GM23338 (cell line): ENCODE data around the gene CCL23. TPM values are rescaled to one million over a fixed set of nuclear protein-coding genes. Genes with fewer than 3 reads are reported as not detected.

Experiments used
- ATAC-seq: fragments of 200-7000 bp; cut with Tn5 transposase; 3 replicates; pipeline ENCODE4 v1.9.1; 2020
- DNase-seq: peaks from one replicate; pipeline ENCODE4 v3.0.0-alpha.2; 2015; ENCODE audit warnings: low spot score
- H2AFZ ChIP-seq: fragments of 200-600 bp; sonication (generic); 2 replicates; pipeline ENCODE4 v1.8.0; 2016; ENCODE audit warnings: antibody characterized with exemption, mild to moderate bottlenecking, moderate library complexity
- H3F3A ChIP-seq: fragments of 200-600 bp; sonication (generic); replicated peaks from 2 replicates; pipeline ENCODE4 v1.8.0; 2017; ENCODE audit warnings: antibody characterized with exemption, mixed run types, low read depth
- H3K27ac ChIP-seq: fragments of 200-600 bp; sonication (generic); 2 replicates; pipeline ENCODE4 v1.6.1; 2016; ENCODE audit warnings: low read depth
- H3K27me3 ChIP-seq: fragments of 200-600 bp; sonication (generic); 2 replicates; pipeline ENCODE4 v1.8.0; 2016; ENCODE audit warnings: mild to moderate bottlenecking, mixed run types, moderate library complexity; ENCODE audit not compliant: insufficient read depth
- H3K36me3 ChIP-seq: fragments of 200-600 bp; sonication (generic); 2 replicates; pipeline ENCODE4 v1.8.0; 2016; ENCODE audit warnings: mild to moderate bottlenecking; ENCODE audit not compliant: insufficient read depth
- H3K4me1 ChIP-seq: fragments of 200-600 bp; sonication (generic); 2 replicates; pipeline ENCODE4 v1.8.0; 2016; ENCODE audit warnings: mild to moderate bottlenecking, moderate library complexity; ENCODE audit not compliant: insufficient read depth
- H3K4me2 ChIP-seq: fragments of 200-600 bp; sonication (generic); 2 replicates; pipeline ENCODE4 v1.7.1; 2017; ENCODE audit warnings: mixed run types
- H3K4me3 ChIP-seq: fragments of 200-600 bp; sonication (generic); 2 replicates; pipeline ENCODE4 v1.6.1; 2016; ENCODE audit warnings: mixed run types
- H3K79me2 ChIP-seq: fragments of 200-600 bp; sonication (generic); replicated peaks from 2 replicates; pipeline ENCODE4 v1.8.0; 2017; ENCODE audit warnings: mild to moderate bottlenecking; ENCODE audit not compliant: insufficient read depth
- H3K9me2 ChIP-seq: fragments of 200-600 bp; sonication (generic); 2 replicates; pipeline ENCODE4 v1.8.0; 2017; ENCODE audit not compliant: insufficient read depth
- H4K20me1 ChIP-seq: fragments of 200-600 bp; sonication (generic); replicated peaks from 2 replicates; pipeline ENCODE4 v1.8.0; 2017; ENCODE audit warnings: mild to moderate bottlenecking; ENCODE audit not compliant: insufficient read depth
- H3K27ac Mint-ChIP-seq: 2 replicates; pipeline ENCODE4 v1.8.0; 2020; ENCODE audit warnings: inconsistent platforms, mild to moderate bottlenecking, moderate library complexity, mixed read lengths
- H3K27me3 Mint-ChIP-seq: 3 replicates; pipeline ENCODE4 v1.8.0; 2022; ENCODE audit warnings: low read depth, mild to moderate bottlenecking, moderate library complexity, mixed read lengths, inconsistent platforms; ENCODE audit not compliant: insufficient read depth, poor library complexity
- H3K36me3 Mint-ChIP-seq: 3 replicates; pipeline ENCODE4 v1.8.0; 2021; ENCODE audit warnings: low read depth, mild to moderate bottlenecking, inconsistent platforms, moderate library complexity, mixed read lengths
- H3K4me1 Mint-ChIP-seq: 3 replicates; pipeline ENCODE4 v1.8.0; 2020; ENCODE audit warnings: mild to moderate bottlenecking, inconsistent platforms, mixed read lengths
- H3K4me3 Mint-ChIP-seq: 3 replicates; pipeline ENCODE4 v1.8.0; 2021; ENCODE audit warnings: moderate library complexity, mild to moderate bottlenecking, inconsistent platforms, mixed read lengths
- H3K9me3 Mint-ChIP-seq: 3 replicates; pipeline ENCODE4 v1.8.0; 2020; ENCODE audit warnings: moderate library complexity, mild to moderate bottlenecking, inconsistent platforms, mixed read lengths
- NANOG ChIP-seq: IDR thresholded peaks from 2 replicates; pipeline ENCODE4 v1.6.1; 2016; ENCODE audit warnings: antibody characterized with exemption, borderline replicate concordance
- POLR2AphosphoS5 ChIP-seq: IDR thresholded peaks from 2 replicates; pipeline ENCODE4 v1.6.1; 2016; ENCODE audit warnings: antibody characterized with exemption, low read depth
- STAT1 ChIP-seq: IDR thresholded peaks from one replicate; pipeline ENCODE4 v1.6.1; 2016; ENCODE audit warnings: antibody characterized with exemption; ENCODE audit not compliant: unreplicated experiment
- ZNF114 ChIP-seq: fragments of 250-450 bp; sonication (Bioruptor Pico); IDR thresholded peaks from 2 replicates; pipeline ENCODE4 v1.5.0; 2020; ENCODE audit warnings: mild to moderate bottlenecking, moderate library complexity
- ZNF331 ChIP-seq: fragments of 250-450 bp; sonication (Bioruptor Pico); IDR thresholded peaks from 2 replicates; pipeline ENCODE4 v1.5.0; 2020; ENCODE audit warnings: low read depth, mild to moderate bottlenecking, moderate library complexity
- polyA plus RNA-seq: library from polyadenylated mRNA; unstranded; fragments of >200 nt; fragmentation: Nextera tagmentation; extraction: Ambion mirVana; gene quantifications from 2 replicates; pipeline ENCODE4 v1.2.1, GENCODE V29; 2016
- total RNA-seq: library from RNA; depleted of rRNA; stranded (reverse); fragments of >200 nt; shearing (Covaris generic); gene quantifications from 2 replicates; pipeline ENCODE4 v1.2.3, GENCODE V29; 2014
- TF ChIP-seq, protein P1 (sequence below): fragments of 250-450 bp; sonication (Bioruptor Pico); IDR thresholded peaks from 2 replicates; pipeline ENCODE4 v1.5.0; 2020; ENCODE audit warnings: mild to moderate bottlenecking, moderate library complexity
- TF ChIP-seq, protein P2 (sequence below): IDR thresholded peaks from 2 replicates; pipeline ENCODE4 v1.6.1; 2016; ENCODE audit warnings: antibody characterized with exemption
- TF ChIP-seq, protein P3 (sequence below), 2 experiments: fragments of 200-600 bp in 1 of 2; sonication (generic) in 1 of 2; conservative IDR thresholded peaks; 2 replicates each; pipeline versions ENCODE4 v1.5.1 to v1.6.1; 2016 to 2017; ENCODE audit warnings: antibody characterized with exemption in 2 of 2, low read depth in 2 of 2, mild to moderate bottlenecking in 2 of 2, moderate library complexity in 1 of 2

The CCL23 gene
- total and polyA plus RNA-seq, 2 experiments from 2014 or later = not detected

DNA sequence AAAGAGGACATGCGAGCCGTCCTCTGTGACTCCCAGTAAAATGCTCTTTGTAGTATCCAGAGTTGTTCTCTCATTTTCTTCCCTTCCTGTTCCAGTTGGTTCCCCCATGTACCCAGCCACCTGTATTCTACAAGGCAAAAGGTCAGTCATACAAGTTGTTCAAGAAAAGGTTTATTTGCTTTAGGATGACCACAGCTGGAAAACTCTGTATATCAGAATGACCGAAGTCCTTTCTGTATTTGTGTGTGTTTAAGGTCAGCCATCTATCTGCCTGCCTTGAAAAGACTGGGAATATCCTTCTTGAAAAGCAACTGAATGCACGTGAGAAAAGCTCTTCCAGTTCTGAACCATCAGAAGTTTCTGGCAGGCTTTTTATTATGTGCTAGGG lies 44.8 kb downstream of the CCL23 start (continued):
- TF ChIP-seq, protein P1, sequence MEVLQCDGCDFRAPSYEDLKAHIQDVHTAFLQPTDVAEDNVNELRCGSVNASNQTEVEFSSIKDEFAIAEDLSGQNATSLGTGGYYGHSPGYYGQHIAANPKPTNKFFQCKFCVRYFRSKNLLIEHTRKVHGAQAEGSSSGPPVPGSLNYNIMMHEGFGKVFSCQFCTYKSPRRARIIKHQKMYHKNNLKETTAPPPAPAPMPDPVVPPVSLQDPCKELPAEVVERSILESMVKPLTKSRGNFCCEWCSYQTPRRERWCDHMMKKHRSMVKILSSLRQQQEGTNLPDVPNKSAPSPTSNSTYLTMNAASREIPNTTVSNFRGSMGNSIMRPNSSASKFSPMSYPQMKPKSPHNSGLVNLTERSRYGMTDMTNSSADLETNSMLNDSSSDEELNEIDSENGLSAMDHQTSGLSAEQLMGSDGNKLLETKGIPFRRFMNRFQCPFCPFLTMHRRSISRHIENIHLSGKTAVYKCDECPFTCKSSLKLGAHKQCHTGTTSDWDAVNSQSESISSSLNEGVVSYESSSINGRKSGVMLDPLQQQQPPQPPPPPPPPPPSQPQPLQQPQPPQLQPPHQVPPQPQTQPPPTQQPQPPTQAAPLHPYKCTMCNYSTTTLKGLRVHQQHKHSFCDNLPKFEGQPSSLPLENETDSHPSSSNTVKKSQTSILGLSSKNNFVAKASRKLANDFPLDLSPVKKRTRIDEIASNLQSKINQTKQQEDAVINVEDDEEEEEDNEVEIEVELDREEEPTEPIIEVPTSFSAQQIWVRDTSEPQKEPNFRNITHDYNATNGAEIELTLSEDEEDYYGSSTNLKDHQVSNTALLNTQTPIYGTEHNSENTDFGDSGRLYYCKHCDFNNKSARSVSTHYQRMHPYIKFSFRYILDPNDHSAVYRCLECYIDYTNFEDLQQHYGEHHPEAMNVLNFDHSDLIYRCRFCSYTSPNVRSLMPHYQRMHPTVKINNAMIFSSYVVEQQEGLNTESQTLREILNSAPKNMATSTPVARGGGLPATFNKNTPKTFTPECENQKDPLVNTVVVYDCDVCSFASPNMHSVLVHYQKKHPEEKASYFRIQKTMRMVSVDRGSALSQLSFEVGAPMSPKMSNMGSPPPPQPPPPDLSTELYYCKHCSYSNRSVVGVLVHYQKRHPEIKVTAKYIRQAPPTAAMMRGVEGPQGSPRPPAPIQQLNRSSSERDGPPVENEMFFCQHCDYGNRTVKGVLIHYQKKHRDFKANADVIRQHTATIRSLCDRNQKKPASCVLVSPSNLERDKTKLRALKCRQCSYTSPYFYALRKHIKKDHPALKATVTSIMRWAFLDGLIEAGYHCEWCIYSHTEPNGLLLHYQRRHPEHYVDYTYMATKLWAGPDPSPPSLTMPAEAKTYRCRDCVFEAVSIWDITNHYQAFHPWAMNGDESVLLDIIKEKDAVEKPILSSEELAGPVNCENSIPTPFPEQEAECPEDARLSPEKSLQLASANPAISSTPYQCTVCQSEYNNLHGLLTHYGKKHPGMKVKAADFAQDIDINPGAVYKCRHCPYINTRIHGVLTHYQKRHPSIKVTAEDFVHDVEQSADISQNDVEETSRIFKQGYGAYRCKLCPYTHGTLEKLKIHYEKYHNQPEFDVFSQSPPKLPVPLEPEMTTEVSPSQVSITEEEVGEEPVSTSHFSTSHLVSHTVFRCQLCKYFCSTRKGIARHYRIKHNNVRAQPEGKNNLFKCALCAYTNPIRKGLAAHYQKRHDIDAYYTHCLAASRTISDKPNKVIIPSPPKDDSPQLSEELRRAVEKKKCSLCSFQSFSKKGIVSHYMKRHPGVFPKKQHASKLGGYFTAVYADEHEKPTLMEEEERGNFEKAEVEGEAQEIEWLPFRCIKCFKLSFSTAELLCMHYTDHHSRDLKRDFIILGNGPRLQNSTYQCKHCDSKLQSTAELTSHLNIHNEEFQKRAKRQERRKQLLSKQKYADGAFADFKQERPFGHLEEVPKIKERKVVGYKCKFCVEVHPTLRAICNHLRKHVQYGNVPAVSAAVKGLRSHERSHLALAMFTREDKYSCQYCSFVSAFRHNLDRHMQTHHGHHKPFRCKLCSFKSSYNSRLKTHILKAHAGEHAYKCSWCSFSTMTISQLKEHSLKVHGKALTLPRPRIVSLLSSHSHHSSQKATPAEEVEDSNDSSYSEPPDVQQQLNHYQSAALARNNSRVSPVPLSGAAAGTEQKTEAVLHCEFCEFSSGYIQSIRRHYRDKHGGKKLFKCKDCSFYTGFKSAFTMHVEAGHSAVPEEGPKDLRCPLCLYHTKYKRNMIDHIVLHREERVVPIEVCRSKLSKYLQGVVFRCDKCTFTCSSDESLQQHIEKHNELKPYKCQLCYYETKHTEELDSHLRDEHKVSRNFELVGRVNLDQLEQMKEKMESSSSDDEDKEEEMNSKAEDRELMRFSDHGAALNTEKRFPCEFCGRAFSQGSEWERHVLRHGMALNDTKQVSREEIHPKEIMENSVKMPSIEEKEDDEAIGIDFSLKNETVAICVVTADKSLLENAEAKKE (CRISPR knock-in tag) = no peak

DNA sequence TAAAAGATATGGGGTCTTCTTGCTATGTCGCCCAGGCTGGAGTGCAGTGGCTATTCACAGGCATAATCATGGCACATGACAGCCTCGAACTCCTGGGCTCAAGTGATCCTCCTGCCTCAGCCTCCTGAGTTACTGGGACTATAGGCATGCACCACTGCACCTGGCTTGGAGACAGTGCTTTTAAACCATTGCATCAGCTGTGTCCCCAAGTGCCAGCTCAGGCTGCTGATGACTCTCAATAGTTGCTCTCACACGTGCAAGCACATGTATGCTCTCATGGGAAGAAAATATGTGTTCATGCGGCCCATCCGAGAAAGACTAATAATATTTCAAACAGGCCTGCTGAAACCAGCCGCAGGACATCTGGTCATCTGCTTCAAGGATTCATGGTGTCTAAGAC lies 45.2 kb downstream of the CCL23 start:
- no peaks in the 10 kb centered on the region for H3K9me2 ChIP-seq
- H3K4me1 Mint-ChIP-seq = peaks cover 3% of the 10 kb centered on the region; the same call in 1 of the 3 replicates
- no peak overlapping the region for H3K27ac Mint-ChIP-seq
- TF ChIP-seq ZNF331 (CRISPR knock-in tag) (no peak), STAT1 (no peak), POLR2AphosphoS5 (no peak), NANOG (no peak), ZNF114 (CRISPR knock-in tag) (no peak)
- TF ChIP-seq, protein P2, sequence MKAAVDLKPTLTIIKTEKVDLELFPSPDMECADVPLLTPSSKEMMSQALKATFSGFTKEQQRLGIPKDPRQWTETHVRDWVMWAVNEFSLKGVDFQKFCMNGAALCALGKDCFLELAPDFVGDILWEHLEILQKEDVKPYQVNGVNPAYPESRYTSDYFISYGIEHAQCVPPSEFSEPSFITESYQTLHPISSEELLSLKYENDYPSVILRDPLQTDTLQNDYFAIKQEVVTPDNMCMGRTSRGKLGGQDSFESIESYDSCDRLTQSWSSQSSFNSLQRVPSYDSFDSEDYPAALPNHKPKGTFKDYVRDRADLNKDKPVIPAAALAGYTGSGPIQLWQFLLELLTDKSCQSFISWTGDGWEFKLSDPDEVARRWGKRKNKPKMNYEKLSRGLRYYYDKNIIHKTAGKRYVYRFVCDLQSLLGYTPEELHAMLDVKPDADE = no peak
- TF ChIP-seq, protein P3, sequence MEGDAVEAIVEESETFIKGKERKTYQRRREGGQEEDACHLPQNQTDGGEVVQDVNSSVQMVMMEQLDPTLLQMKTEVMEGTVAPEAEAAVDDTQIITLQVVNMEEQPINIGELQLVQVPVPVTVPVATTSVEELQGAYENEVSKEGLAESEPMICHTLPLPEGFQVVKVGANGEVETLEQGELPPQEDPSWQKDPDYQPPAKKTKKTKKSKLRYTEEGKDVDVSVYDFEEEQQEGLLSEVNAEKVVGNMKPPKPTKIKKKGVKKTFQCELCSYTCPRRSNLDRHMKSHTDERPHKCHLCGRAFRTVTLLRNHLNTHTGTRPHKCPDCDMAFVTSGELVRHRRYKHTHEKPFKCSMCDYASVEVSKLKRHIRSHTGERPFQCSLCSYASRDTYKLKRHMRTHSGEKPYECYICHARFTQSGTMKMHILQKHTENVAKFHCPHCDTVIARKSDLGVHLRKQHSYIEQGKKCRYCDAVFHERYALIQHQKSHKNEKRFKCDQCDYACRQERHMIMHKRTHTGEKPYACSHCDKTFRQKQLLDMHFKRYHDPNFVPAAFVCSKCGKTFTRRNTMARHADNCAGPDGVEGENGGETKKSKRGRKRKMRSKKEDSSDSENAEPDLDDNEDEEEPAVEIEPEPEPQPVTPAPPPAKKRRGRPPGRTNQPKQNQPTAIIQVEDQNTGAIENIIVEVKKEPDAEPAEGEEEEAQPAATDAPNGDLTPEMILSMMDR (conservative IDR thresholded peaks at IDR 0.05; ENCODE audit: low read depth in 2 of 2) = no peak

More for the DNA sequence above, 45.2 kb downstream of the CCL23 start:
- Histone ChIP-seq H3K4me1 (0 out of 2 replicates have a peak, but pooled peaks cover 4% of the 10 kb centered on the region), H3K27ac (no peak overlapping the region), H3F3A (no peaks in the 10 kb centered on the region), H4K20me1 (no peaks in the 10 kb centered on the region), H3K36me3 (no peaks in the 10 kb centered on the region), H3K4me3 (no peak overlapping the region), H3K27me3 (no peaks in the 10 kb centered on the region), H3K4me2 (no peak overlapping the region), H2AFZ (no peak overlapping the region), H3K79me2 (no peaks in the 10 kb centered on the region)
- H3K27me3 Mint-ChIP-seq = peaks cover 2% of the 10 kb centered on the region
- no peak for DNase-seq
- H3K4me3 Mint-ChIP-seq = no peak overlapping the region
- no peaks in the 10 kb centered on the region for H3K9me3 Mint-ChIP-seq
- H3K36me3 Mint-ChIP-seq = no peaks in the 10 kb centered on the region
- no peak for ATAC-seq
